Left renal pelvis (tissue), 4 donors: ENCODE measurements around the gene MICAL3. TPM values are rescaled to one million over a fixed set of nuclear protein-coding genes. Genes with fewer than 3 reads are reported as not detected.

ENCODE experiments used
- DNase-seq, 4 donors: peaks; one replicate each; pipeline ENCODE4 v3.0.0-alpha.2; 2013; ENCODE audit warnings: low read depth in 4 of 4, low spot score in 3 of 4
- polyA plus RNA-seq, 4 donors: library from polyadenylated mRNA; unstranded; fragments of 120-200 nt; gene quantifications; one replicate each; pipeline ENCODE4 v1.2.1, GENCODE V29; 2013; ENCODE audit not compliant: insufficient read length in 4 of 4

Gene MICAL3
- polyA plus RNA-seq, 4 donors, result 20.7 to 37.1 (median 34.1) TPM

- no peak for DNase-seq
Measured at GRCh38 chr22:17875631-17876030, 148.7 kb downstream of the MICAL3 start.

GRCh38 chr22:17875156-17875555 lies 149.2 kb downstream of the MICAL3 start:
- DNase-seq, result no peak

- DNase-seq, result no peak
Measured at GRCh38 chr22:17874231-17874905, 150.0 kb downstream of the MICAL3 start.

- DNase-seq, result no peak
Measured at GRCh38 chr22:17873804-17874203, 150.6 kb downstream of the MICAL3 start.

- no peak for DNase-seq
Measured at GRCh38 chr22:17873116-17873515, 151.2 kb downstream of the MICAL3 start.

GRCh38 chr22:17872471-17872870 lies 151.9 kb downstream of the MICAL3 start:
- no peak for DNase-seq

GRCh38 chr22:17871726-17872458 lies 152.5 kb downstream of the MICAL3 start:
- no peak for DNase-seq

GRCh38 chr22:17870407-17870806 lies 154.0 kb downstream of the MICAL3 start:
- DNase-seq, result no peak

GRCh38 chr22:17869285-17870096 lies 154.9 kb downstream of the MICAL3 start:
- no peak for DNase-seq

- DNase-seq, result no peak
Measured at GRCh38 chr22:17868771-17869170, 155.6 kb downstream of the MICAL3 start.

- DNase-seq, result no peak
Measured at GRCh38 chr22:17867160-17867785, 157.1 kb downstream of the MICAL3 start.

- no peak for DNase-seq
Measured at GRCh38 chr22:17866621-17867020, 157.7 kb downstream of the MICAL3 start.

GRCh38 chr22:17866127-17866526 lies 158.2 kb downstream of the MICAL3 start:
- no peak for DNase-seq

- DNase-seq, result no peak
Measured at GRCh38 chr22:17865183-17866055, 158.9 kb downstream of the MICAL3 start.

GRCh38 chr22:17864398-17865182 lies 159.8 kb downstream of the MICAL3 start:
- no peak for DNase-seq

- no peak for DNase-seq
Measured at GRCh38 chr22:17862646-17863181, 161.6 kb downstream of the MICAL3 start.

- no peak for DNase-seq
Measured at GRCh38 chr22:17861909-17862308, 162.5 kb downstream of the MICAL3 start.

GRCh38 chr22:17860220-17860965 lies 164.0 kb downstream of the MICAL3 start:
- DNase-seq, result no peak
